Tibial nerve (tissue), 4 donors: ENCODE results near the gene MRAP.

ENCODE experiments used
- EP300 ChIP-seq, 2 donors: sonication (generic); formaldehyde crosslinking; IDR thresholded peaks; one replicate each; pipeline ENCODE4 v1.6.1; 2017; ENCODE audit warnings: antibody characterized with exemption in 2 of 2, mild to moderate bottlenecking in 1 of 2
- POLR2A ChIP-seq, 2 donors: fragments of 450-650 bp; IDR thresholded peaks; one replicate each; pipeline ENCODE4 v1.6.1; 2017; ENCODE audit warnings: antibody characterized with exemption in 2 of 2, mild to moderate bottlenecking in 2 of 2, moderate library complexity in 2 of 2
- TF ChIP-seq, protein P1 (sequence below), 5 experiments: fragments of 200-600 bp in 3 of 5; fragments of 450-650 bp in 2 of 5; sonication (generic) in 3 of 5; IDR thresholded peaks; one replicate each; pipeline ENCODE4 v1.5.1; 2016 to 2019; ENCODE audit warnings: antibody characterized with exemption in 5 of 5, mild to moderate bottlenecking in 3 of 5, moderate library complexity in 2 of 5

DNA sequence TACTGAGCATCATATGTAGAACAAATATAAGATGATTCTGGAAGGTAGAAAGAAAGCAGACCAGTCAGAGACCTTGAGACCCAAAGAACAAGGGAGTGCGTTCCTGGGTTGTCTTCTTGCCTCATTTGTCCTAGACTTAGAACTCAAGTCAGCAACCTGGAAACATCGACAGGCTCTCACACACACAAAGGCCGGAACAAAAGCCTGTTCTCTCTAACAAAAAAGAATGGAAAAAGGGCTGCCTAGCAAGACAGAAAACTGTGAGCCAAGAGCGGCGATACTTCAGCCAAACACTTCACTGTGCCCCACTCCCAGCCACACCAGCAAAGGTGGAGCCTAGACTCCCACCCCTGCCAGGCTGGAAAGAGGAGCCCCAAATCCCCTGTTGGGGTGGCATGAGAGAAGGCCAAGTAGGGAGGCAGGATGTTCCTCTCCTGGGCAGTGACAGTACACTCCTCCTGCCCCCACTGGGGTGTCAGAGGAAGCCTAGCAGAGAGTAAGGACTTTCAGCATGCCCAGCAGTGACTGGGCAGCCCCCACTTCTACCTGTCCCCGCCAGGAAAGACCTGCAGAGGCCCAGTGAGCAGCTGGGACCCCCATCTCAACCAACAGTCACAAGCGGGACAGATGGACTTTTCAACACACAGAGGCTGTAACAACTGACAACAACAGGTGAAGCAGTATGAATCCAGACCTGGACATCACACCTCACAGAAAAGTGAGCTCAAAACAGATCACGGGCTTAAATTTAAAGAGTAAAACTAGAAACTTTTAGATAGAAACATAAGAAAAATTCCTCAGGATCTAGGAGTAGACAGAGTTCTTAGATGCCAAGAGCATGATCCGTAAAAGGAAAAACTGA, 33.0 kb downstream of the MRAP start:
- TF ChIP-seq POLR2A (IDR thresholded peaks at IDR 0.05): no peak
- TF ChIP-seq, protein P1, sequence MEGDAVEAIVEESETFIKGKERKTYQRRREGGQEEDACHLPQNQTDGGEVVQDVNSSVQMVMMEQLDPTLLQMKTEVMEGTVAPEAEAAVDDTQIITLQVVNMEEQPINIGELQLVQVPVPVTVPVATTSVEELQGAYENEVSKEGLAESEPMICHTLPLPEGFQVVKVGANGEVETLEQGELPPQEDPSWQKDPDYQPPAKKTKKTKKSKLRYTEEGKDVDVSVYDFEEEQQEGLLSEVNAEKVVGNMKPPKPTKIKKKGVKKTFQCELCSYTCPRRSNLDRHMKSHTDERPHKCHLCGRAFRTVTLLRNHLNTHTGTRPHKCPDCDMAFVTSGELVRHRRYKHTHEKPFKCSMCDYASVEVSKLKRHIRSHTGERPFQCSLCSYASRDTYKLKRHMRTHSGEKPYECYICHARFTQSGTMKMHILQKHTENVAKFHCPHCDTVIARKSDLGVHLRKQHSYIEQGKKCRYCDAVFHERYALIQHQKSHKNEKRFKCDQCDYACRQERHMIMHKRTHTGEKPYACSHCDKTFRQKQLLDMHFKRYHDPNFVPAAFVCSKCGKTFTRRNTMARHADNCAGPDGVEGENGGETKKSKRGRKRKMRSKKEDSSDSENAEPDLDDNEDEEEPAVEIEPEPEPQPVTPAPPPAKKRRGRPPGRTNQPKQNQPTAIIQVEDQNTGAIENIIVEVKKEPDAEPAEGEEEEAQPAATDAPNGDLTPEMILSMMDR (IDR thresholded peaks at IDR 0.05): no peak
- TF ChIP-seq EP300 (IDR thresholded peaks at IDR 0.05): no peak
